Progenitor cell of endocrine pancreas (in vitro differentiated cells): ENCODE results near the gene APBB2. TPM values are rescaled to one million over a fixed set of nuclear protein-coding genes. Genes with fewer than 3 reads are reported as not detected.
A peak's percentile ranks its signal among the peaks of the same experiment; 100 is the strongest.

Experiments used
- DNase-seq: peaks from one replicate; pipeline ENCODE4 v3.0.0; 2021; ENCODE audit warnings: low spot score; ENCODE audit not compliant: unreplicated experiment
- H3K27ac Mint-ChIP-seq: 2 replicates; pipeline ENCODE4 v1.8.0; 2021; ENCODE audit warnings: mild to moderate bottlenecking, moderate library complexity, mixed read lengths
- H3K27me3 Mint-ChIP-seq: 2 replicates; pipeline ENCODE4 v1.8.0; 2021; ENCODE audit warnings: mixed read lengths
- H3K36me3 Mint-ChIP-seq: 2 replicates; pipeline ENCODE4 v1.8.0; 2022; ENCODE audit warnings: mixed read lengths; ENCODE audit not compliant: insufficient read depth
- H3K4me1 Mint-ChIP-seq: 2 replicates; pipeline ENCODE4 v1.8.0; 2021; ENCODE audit warnings: low read depth, mixed read lengths
- H3K4me3 Mint-ChIP-seq: 2 replicates; pipeline ENCODE4 v1.8.0; 2021; ENCODE audit warnings: low read depth, mild to moderate bottlenecking, moderate library complexity, mixed read lengths
- H3K9me3 Mint-ChIP-seq: 2 replicates; pipeline ENCODE4 v1.8.0; 2021; ENCODE audit warnings: low read depth, mixed read lengths
- CTCF ChIP-seq: fragments of 200-600 bp; sonication (generic); IDR thresholded peaks from one replicate; pipeline ENCODE4 v1.5.0; 2021; ENCODE audit warnings: antibody characterized with exemption, mild to moderate bottlenecking; ENCODE audit not compliant: unreplicated experiment
- total RNA-seq: library from RNA; stranded (reverse); gene quantifications from 2 replicates; pipeline ENCODE4 v1.2.1, GENCODE V29; 2021

Gene APBB2
- total RNA-seq, 1 donor from 2014 or later = 61.7 TPM

DNA sequence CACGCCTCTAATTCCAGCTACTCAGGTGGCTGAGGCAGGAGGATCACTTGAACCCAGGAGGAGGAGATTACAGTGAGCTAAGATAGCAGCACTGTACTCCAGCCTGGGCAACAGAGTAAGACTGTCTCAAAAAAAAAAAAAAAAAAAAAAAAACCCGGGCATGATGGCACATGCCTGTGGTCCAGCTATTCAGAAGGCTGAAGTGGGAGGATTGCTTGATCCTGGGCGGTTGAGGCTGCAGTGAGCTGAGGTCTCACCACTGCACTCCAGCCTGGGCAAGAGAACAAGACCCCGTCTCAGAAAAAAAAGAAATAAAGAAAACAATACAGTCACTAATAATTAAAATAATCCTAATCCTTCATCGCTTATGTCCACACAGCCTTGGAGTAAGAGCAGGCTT is 68.1 kb downstream of the APBB2 start:
- H3K36me3 Mint-ChIP-seq = peaks cover 11% of the 10 kb centered on the region
- peaks cover 28% of the 10 kb centered on the region for H3K4me1 Mint-ChIP-seq
- no peaks in the 10 kb centered on the region for H3K27me3 Mint-ChIP-seq
- TF ChIP-seq CTCF = no peak
- no peak overlapping the region for H3K4me3 Mint-ChIP-seq
- peaks cover 4% of the 10 kb centered on the region for H3K9me3 Mint-ChIP-seq
- peak overlapping the region; percentile 93 for H3K27ac Mint-ChIP-seq
- DNase-seq = no peak

DNA sequence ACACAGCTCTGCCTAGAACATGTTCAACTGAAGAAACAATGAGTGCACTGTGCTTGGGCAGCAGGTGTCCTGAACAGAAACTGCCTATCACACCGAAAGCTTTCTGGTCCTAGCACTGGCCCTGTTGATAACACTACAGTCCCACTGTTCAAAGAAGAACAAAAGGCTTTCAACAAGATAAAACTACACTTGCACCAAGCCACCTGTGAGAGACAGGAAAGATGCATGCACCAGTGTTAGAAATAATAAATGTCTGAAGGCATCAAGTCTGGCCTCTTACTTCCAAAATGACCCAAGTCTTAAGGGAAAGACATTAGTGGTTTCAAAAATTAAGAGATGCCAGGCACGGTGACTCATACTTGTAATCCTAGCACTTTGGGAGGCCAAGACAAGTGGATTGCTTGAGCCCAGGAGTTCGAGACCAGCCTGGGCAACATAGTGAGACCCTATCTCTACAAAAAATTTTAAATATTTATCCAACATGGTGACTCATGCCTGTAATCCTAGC is 68.7 kb downstream of the APBB2 start:
- Mint-ChIP-seq H3K9me3 (no peaks in the 10 kb centered on the region), H3K4me3 (no peak overlapping the region), H3K4me1 (peaks cover 29% of the 10 kb centered on the region), H3K27ac (peak overlapping the region; percentile 56), H3K27me3 (no peaks in the 10 kb centered on the region), H3K36me3 (peaks cover 12% of the 10 kb centered on the region)
- TF ChIP-seq CTCF = no peak
- DNase-seq = no peak

DNA sequence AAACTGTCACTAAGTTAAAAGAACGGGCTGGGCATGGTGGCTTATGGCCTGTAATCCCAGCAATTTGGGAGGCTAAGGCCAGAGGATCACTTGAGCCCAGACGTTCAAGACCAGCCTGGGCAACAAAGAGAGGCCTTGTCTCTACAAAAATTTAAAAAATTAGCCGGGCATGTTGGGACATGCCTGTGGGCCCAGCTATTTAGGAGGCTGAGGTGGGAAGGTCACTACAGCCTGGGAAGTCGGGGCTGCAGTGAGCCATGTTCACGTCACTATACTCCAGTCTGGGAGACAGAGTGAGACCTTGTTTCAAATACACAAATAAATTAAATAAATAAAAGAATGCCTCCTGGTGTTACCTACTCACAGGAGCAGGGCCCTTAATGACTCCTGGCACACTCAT is 69.5 kb downstream of the APBB2 start:
- Mint-ChIP-seq H3K27ac (peak overlapping the region; percentile 73), H3K9me3 (no peaks in the 10 kb centered on the region), H3K36me3 (peaks cover 14% of the 10 kb centered on the region), H3K4me1 (peaks cover 33% of the 10 kb centered on the region), H3K27me3 (no peaks in the 10 kb centered on the region), H3K4me3 (no peak overlapping the region)
- TF ChIP-seq CTCF = no peak
- DNase-seq = no peak

GRCh38 chr4:41144040-41144379 is 70.3 kb downstream of the APBB2 start:
- DNase-seq = no peak
- Mint-ChIP-seq H3K36me3 (peaks cover 12% of the 10 kb centered on the region), H3K27ac (peak overlapping the region; percentile 51), H3K9me3 (no peaks in the 10 kb centered on the region), H3K4me1 (peaks cover 40% of the 10 kb centered on the region), H3K27me3 (no peaks in the 10 kb centered on the region), H3K4me3 (no peak overlapping the region)
- TF ChIP-seq CTCF = no peak

- H3K27ac Mint-ChIP-seq = peak overlapping the region; percentile 77
- no peaks in the 10 kb centered on the region for H3K27me3 Mint-ChIP-seq
- peaks cover 12% of the 10 kb centered on the region for H3K36me3 Mint-ChIP-seq
- DNase-seq = no peak
- H3K4me3 Mint-ChIP-seq = no peak overlapping the region
- no peak for TF ChIP-seq CTCF
- H3K9me3 Mint-ChIP-seq = no peaks in the 10 kb centered on the region
- peaks cover 40% of the 10 kb centered on the region for H3K4me1 Mint-ChIP-seq
These were observed 70.9 kb downstream of the APBB2 start for GRCh38 chr4:41143311-41144039.
